ENCODE measurements around the gene CYP27B1.

Gene CYP27B1

DNA sequence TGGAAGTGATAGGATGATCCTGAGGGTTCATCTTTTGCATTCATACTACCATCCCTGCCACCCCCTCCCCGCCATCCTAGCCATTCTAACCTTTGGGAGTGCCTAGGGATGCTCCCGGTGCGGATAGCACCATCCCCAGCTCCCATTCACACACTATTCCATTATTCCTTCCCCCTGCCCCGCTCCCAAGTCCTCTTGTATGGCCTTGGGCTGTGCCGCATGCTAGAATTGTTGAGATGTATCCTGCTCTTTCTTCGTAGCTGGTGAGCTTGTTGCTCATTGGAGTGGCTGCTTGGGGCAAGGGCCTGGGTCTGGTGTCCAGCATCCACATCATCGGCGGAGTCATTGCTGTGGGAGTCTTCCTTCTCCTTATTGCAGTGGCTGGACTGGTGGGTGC is 21.4 kb downstream of the CYP27B1 start:
- no peak for TF ChIP-seq EZH2phosphoT487 (IDR thresholded peaks at IDR 0.05; ENCODE audit: low read length)
- TF ChIP-seq, protein P1, sequence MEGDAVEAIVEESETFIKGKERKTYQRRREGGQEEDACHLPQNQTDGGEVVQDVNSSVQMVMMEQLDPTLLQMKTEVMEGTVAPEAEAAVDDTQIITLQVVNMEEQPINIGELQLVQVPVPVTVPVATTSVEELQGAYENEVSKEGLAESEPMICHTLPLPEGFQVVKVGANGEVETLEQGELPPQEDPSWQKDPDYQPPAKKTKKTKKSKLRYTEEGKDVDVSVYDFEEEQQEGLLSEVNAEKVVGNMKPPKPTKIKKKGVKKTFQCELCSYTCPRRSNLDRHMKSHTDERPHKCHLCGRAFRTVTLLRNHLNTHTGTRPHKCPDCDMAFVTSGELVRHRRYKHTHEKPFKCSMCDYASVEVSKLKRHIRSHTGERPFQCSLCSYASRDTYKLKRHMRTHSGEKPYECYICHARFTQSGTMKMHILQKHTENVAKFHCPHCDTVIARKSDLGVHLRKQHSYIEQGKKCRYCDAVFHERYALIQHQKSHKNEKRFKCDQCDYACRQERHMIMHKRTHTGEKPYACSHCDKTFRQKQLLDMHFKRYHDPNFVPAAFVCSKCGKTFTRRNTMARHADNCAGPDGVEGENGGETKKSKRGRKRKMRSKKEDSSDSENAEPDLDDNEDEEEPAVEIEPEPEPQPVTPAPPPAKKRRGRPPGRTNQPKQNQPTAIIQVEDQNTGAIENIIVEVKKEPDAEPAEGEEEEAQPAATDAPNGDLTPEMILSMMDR (IDR thresholded peaks at IDR 0.05; ENCODE audit: low read length), result no peak
- TF ChIP-seq EZH2 (optimal IDR thresholded peaks at IDR 0.05; ENCODE audit: low read depth, low read length), result no peak
- peaks cover 7% of the 10 kb centered on the region; the same call in 1 of the 2 replicates for H3K36me3 ChIP-seq (replicated peaks; ENCODE audit: insufficient read depth, low read length)
- no peaks in the 10 kb centered on the region for H3K9me2 ChIP-seq (replicated peaks; ENCODE audit: insufficient read depth, low read length)
- DNase-seq, result no peak
- peak overlapping the region; percentile 87 for H3K9ac ChIP-seq (ENCODE audit: low read length)
- H3K27me3 ChIP-seq (replicated peaks; ENCODE audit: insufficient read depth, low read length), result no peaks in the 10 kb centered on the region
- no peak overlapping the region for H2AFZ ChIP-seq (ENCODE audit: low read length)
- H3K4me2 ChIP-seq (ENCODE audit: low read depth, low read length), result peak overlapping the region; percentile 89
- no peaks in the 10 kb centered on the region for H4K20me1 ChIP-seq (ENCODE audit: insufficient read depth, low read length)
- H3F3A ChIP-seq (ENCODE audit: insufficient read depth, low read length), result peaks cover 42% of the 10 kb centered on the region
- peaks cover 26% of the 10 kb centered on the region for H3K4me1 ChIP-seq (ENCODE audit: low read length)
- peak overlapping the region; percentile 75; the same call in 1 of the 2 replicates for H3K27ac ChIP-seq (ENCODE audit: low read length)
- H3K79me2 ChIP-seq (ENCODE audit: low read length), result peaks cover 42% of the 10 kb centered on the region
- H3K4me3 ChIP-seq (ENCODE audit: low read length), result peak overlapping the region; percentile 82
- H3K9me3 ChIP-seq (replicated peaks; ENCODE audit: insufficient read depth, low read length), result no peaks in the 10 kb centered on the region

DNA sequence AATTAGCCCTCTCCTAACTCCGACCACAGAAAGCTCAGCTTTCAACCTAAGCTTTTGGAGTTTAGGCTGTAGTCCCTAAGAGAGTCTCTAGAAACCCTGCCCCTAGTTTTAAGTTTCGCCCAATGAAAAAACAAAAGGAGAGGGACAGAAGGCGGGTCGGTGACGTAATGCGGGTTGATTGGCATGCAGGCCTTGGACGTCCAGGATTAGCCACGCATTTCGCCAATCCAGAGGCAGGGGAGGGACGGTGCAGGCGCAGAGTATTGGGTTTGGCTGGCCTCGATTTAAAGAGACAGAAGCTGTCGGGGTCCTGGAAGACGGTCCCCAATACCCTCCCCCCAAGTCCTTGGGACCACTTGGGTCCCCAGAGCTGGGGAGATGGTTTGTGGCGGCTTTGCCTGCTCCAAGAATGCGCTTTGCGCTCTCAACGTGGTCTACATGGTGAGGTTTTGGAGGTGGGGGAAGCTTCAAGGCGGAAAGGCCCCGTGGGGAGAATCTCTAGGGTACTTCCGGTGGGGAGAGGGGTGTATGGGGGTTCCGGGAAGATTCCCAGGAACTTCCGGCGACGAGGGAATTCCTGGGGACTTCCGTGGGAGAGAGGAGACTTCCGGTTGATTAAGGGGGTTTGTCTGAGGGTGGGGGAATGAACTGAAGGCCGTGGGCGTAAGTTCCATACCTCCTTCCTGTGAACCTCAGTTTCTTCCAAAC is 21.9 kb downstream of the CYP27B1 start, which contains the start of gene TSPAN31:
TSPAN31 (plus strand) TSS at position 263 of the 708 bp plus-strand sequence; CDS start at position 379, 116 bp downstream.
- Histone ChIP-seq H3K27me3 (replicated peaks; ENCODE audit: insufficient read depth, low read length) (no peaks in the 10 kb centered on the region), H3K9me3 (replicated peaks; ENCODE audit: insufficient read depth, low read length) (no peaks in the 10 kb centered on the region), H3K4me2 (ENCODE audit: low read depth, low read length) (peak within 1 kb of the TSS; percentile 89), H3K9me2 (replicated peaks; ENCODE audit: insufficient read depth, low read length) (no peaks in the 10 kb centered on the region), H3K27ac (ENCODE audit: low read length) (peak within 1 kb of the TSS; percentile 75), H3K4me1 (ENCODE audit: low read length) (peaks cover 28% of the 10 kb centered on the region), H3K4me3 (ENCODE audit: low read length) (peak within 1 kb of the TSS; percentile 82), H4K20me1 (ENCODE audit: insufficient read depth, low read length) (no peaks in the 10 kb centered on the region), H3F3A (ENCODE audit: insufficient read depth, low read length) (peaks cover 42% of the 10 kb centered on the region), H3K36me3 (replicated peaks; ENCODE audit: insufficient read depth, low read length) (0 out of 2 replicates have a peak, but pooled peaks cover 7% of the 10 kb centered on the region), H3K9ac (ENCODE audit: low read length) (peak within 1 kb of the TSS; percentile 87), H2AFZ (ENCODE audit: low read length) (peak within 1 kb of the TSS; percentile 56), H3K79me2 (ENCODE audit: low read length) (peaks cover 43% of the 10 kb centered on the region)
- TF ChIP-seq, protein P1 (IDR thresholded peaks at IDR 0.05; ENCODE audit: low read length), result no peak
- TF ChIP-seq EZH2 (optimal IDR thresholded peaks at IDR 0.05; ENCODE audit: low read depth, low read length) (no peak), EZH2phosphoT487 (IDR thresholded peaks at IDR 0.05; ENCODE audit: low read length) (no peak)
- DNase-seq, result peak; percentile 98

DNA sequence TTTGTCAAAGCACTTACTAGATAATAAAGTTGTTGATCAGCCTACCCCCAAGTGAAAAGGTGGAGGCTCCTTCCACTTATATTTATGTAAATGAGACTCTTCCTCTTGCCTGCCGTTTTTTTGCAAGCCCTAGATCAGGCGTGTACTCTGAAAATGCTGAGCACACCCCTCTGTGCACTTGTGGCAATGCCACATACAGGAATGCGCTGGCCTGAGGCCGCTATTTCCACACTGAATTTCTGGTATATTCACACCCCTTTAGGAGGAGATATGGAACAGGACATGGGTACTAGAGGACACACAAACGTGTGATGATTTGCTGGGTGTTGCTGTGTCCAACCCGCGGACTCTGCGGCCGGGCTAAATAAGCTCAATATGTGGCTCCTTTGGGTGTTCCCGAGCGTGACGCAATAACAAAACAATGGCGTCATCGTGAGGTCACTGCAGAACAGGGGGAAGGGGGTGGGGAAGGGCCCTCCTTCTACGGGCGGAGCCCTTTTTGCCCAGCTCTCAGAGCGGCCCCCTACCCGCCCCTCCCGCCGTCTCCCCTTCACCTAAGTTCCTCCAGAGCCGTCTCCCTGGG is 22.6 kb downstream of the CYP27B1 start:
- Histone ChIP-seq H3K9me2 (replicated peaks; ENCODE audit: insufficient read depth, low read length) (no peaks in the 10 kb centered on the region), H2AFZ (ENCODE audit: low read length) (peak overlapping the region; percentile 56), H3K4me2 (ENCODE audit: low read depth, low read length) (peak overlapping the region; percentile 34), H3K79me2 (ENCODE audit: low read length) (peaks cover 43% of the 10 kb centered on the region), H3K27me3 (replicated peaks; ENCODE audit: insufficient read depth, low read length) (no peaks in the 10 kb centered on the region), H3K9me3 (replicated peaks; ENCODE audit: insufficient read depth, low read length) (no peaks in the 10 kb centered on the region), H3K27ac (ENCODE audit: low read length) (peak overlapping the region; percentile 75), H3K4me3 (ENCODE audit: low read length) (peak overlapping the region; percentile 82), H4K20me1 (ENCODE audit: insufficient read depth, low read length) (no peaks in the 10 kb centered on the region; the same call in 1 of the 2 replicates), H3K36me3 (replicated peaks; ENCODE audit: insufficient read depth, low read length) (0 out of 2 replicates have a peak, but pooled peaks cover 7% of the 10 kb centered on the region), H3K4me1 (ENCODE audit: low read length) (peaks cover 28% of the 10 kb centered on the region), H3K9ac (ENCODE audit: low read length) (peak overlapping the region; percentile 87), H3F3A (ENCODE audit: insufficient read depth, low read length) (peaks cover 42% of the 10 kb centered on the region)
- TF ChIP-seq EZH2 (optimal IDR thresholded peaks at IDR 0.05; ENCODE audit: low read depth, low read length) (no peak), EZH2phosphoT487 (IDR thresholded peaks at IDR 0.05; ENCODE audit: low read length) (no peak)
- TF ChIP-seq, protein P1 (IDR thresholded peaks at IDR 0.05; ENCODE audit: low read length), result no peak
- peak; percentile 51 for DNase-seq
